Right renal cortex interstitium (tissue), 3 donors: ENCODE results near the gene NEK6. TPM values are rescaled to one million over a fixed set of nuclear protein-coding genes. Genes with fewer than 3 reads are reported as not detected.

Experiments
- DNase-seq, 3 donors: peaks; one replicate each; pipeline ENCODE4 v3.0.0-alpha.2; 2013; ENCODE audit warnings: low read depth in 3 of 3, low spot score in 2 of 3
- polyA plus RNA-seq, 3 donors: library from polyadenylated mRNA; unstranded; fragments of 120-200 nt; gene quantifications; one replicate each; pipeline ENCODE4 v1.2.1, GENCODE V29; 2013; ENCODE audit not compliant: insufficient read length in 3 of 3

The NEK6 gene
- polyA plus RNA-seq, 3 donors, result 26.9 to 32.8 (median 27.9) TPM

DNA sequence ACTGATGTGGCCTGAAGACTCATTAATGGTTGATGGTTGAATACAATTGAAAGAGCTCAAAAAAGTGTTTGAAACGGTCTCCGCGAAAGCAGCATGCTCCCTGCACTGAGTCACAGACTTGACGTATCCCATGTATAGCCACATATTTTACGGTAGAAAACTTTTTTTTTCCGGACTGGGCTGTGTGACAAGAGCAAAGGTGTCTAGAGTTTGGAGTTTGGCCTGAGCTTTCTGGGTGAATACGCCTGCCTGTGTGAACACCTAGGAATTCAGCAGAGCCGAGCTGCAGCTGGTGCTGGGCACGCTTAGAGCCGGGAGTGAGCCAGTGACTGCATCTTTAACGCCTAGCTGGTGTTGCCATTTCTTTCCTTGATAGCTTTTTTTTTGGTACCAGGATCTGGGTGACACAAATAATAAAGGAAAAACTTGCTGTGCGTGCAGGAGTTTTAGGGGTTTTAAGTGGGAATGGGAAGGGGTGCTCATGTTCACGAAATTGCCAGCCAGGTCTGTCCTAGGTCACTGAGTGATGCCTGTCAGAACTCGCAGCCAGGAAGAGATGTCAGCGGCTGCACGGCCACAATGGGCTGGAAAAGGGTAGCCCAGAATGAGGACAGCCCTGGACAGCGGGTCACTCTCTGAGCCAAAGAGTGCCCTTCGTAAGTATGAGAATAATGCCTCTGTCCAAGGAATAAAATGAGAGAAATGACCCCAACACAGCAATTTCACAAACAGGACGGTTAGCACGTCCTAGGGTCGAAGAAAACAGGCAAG, 105.8 kb downstream of the NEK6 start:
- DNase-seq, result no peak

DNA sequence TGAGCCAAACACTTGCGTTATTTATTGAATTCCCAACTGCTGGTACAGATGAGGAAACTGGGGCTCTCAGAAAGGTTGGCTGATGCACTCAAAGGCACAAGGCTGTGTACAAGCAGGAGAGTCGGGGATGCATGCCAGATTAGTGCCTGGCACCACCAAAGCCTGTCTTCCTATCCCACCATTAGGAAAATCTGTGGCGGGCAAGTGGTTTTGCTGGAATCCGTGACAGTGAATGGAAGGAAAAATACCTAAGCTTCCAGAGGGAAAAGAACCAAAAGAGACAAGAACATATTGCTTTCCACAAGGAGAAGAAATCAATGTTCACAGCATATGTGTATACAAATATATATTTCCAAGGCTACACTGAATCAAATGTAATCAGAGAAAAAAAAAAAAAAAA, 106.4 kb downstream of the NEK6 start:
- no peak for DNase-seq

DNA sequence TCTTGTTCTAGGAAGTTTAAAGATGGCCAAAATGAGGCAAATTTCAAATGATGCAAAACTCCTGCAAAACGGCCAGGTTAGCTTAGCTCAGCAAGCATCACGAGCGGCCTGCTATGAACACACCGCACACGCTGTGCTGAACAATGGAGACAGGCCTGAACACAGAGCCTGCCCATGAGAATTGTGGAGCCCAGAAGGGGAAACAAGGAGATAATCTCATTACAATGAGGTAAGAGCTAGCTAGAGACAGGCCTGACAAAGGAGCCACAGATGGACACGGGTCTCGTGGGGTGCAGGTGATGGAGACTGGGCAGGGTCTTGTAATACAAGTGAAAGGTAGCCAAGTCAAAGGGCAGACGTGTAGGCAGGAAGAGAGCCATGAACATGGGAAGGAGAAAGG, 107.3 kb downstream of the NEK6 start:
- DNase-seq, result no peak

DNA sequence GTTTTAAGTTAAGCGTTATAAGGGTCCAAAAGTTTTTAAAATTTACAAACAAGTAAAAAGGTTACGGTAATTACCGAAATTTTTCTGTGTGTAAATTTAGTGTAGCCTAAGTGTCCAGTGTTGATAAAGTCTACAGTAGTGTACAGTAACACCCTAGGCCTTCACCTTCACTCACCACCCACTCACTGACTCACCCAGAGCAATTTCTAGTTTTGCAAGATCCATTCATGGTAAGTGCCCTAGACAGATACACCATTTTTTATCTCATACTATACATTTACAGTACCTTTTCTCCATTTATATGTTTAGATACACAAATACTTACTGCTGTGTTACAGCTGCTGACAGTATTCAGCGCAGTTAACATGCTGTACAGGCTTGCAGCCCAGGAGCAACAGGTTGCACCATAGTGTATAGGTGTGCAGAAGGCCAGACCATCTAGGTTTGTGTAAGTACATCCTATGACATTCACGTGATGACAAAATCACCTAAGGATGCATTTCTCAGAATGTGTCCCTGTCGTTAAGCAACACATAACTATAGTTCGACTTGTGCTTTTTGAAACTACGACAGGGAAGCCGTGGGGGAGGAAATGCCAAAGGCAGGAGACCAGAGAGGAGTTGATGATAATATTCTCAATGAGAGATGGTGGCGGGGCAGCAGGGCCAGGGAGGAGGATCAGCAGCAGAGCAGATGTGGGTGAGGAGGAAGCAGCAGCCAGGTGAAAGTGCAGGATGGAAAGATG, 108.9 kb downstream of the NEK6 start:
- DNase-seq, result no peak

DNA sequence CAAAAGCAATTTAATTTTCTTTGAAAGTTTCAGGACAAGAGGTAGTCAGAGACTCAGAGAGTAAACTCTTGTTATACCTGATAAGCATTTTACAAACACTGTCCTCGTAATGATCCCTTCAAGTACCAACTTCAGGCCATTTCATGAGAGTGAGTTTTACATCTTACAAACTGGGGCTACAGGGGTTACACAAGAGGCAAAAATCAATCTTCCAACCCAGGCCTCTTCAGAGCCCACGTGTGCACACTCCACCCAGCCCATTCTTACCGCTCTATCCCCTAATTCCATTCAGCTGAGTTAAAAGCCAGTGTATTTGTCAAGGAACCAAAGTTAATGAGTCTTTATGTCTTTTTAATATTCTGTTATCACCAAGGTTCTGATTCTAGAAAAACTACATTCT, 110.9 kb downstream of the NEK6 start:
- DNase-seq, result no peak

DNA sequence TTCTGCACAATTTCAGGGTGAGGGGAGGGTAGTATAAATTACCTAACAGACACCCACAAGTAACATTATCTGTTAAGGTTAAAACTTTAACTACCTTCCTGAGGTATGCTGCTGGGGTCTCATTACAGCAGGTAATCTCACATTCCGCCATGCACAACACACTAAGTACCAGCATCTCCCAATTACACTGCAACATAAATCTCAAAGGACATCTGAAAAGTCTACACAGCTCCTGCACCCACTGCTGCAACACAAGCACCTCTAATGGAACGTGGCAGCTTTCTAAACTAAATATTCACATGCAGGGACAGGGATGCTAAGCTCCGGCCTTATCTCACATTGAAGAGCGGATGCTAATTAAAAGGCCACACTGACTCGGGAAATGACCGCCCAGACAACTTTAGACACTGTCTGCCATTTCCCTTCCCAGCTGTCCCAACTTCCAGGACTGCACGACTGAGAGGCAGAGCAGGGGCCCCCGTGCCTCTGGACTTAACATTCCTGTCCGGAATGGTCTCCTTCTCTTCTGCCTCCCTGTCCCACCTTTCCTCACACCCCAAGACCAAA, 111.6 kb downstream of the NEK6 start:
- no peak for DNase-seq

DNA sequence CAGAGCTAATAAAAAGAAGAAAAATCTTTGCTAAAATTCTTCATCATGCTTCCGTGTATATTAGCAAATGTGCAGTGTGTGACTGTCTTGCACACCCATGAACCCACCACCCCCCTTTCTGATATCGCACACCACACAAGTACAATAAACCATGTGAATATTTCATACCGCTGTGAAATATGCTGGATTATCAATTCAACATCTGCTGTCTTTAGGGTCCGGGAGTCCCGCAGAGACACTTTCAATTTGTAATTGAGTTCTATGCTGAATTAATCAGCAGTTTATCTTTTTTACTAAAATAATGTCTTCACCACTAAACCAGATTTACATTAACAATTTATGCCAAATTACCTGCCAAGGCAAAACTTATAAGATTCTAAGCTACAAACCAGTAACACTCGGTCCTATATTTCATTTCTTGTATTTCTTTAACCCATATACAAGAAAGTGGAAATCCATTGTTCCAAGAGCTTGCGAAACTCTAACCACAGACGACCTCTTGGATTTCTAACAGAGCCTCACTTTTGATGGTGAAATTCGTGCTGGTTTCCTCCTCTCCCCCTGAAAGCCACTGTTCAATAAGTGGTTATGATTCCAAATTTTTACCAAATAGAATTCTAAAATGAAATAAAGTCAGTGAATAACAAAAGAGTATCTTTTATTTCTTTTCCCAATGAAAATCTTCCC, 113.3 kb downstream of the NEK6 start:
- DNase-seq, result no peak

DNA sequence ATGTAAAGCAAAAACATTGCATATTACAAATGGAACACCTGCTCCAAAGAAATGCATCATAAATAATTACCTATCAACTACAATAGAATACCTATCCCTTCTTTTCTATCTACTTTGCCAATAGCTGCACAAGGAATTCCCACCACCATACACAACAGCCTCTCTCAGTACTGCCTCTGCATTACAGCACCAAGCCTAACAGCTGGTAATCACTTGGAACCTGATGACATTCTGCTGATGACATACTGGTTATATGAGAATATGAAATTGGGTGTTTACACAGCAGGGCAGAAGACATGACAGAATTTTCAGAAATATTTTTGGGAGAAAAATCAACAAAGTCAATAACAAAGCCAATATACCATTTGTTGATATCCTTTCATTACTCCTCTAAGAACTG, 114.3 kb downstream of the NEK6 start:
- DNase-seq, result no peak

DNA sequence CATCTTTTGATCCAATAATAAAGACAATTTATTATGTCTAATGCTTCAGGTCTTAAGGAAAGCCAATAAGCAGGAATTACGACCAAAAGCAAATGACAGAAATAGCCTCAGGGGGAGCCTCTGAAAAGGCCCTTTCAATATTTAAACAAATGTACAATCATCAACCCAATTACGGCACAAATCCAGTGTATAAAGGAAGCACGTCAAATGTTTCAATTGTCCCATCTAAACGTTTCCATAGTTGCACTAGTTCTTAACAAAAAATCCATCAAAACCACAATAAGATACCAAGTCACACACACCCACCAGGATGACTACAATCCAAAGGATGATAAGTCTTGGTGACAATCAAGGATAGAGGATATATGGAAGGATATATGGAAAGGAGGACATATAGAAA, 115.6 kb downstream of the NEK6 start:
- no peak for DNase-seq

DNA sequence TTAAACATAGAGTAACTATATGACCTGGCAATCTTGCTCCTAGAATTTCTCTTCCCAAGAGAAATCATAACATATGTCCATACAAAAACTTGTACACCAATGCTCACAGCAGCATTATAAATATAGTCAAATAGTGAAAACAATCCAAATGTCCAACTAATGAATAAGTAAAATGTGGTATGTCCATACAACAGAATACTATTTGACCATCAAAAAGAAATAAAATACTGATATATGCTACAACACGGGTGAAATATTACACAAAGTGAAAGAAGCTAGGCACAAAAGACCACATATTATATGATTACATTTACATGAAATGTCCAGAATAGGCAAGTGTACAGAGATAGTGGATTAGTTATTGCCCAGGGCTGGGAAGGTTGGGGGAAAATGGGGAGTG, 116.1 kb downstream of the NEK6 start:
- DNase-seq, result no peak

DNA sequence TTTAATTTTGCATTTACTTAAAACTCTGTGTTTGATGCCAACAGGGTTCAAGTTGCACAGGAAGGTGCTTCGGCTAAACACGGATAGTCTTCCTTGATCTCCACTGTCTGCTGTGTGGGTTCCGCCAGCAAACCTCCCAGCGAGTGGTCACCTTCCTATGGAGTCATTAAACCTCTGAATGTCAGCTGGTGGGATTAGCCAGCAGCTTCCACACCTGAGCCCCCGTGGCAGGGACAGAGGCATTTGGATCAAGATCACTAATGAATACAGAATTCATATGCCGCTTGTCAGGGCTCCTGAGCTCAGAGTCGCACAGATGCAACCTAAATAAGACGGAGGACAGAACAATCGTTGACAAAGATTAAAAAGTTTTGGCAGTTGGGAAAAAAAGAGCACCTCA, 118.0 kb downstream of the NEK6 start:
- no peak for DNase-seq

DNA sequence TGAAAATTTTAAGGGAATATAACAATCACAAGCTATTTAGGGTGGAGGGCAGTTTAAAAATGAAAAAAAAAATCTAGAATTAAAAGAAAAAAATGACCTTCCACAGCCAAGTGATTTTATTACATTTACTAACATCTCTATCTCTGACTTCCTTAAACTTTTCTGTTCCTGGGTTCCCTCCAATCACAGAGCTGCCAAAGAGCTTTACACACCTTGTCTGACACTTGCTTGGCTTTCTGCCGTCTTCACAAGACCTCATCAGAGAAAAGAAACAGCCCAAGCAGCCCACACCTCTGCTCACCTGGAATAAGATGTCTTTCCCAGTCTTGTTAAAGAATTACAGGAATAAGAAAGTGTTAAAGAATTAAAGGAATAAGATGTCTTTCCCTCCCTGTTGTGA, 118.6 kb downstream of the NEK6 start:
- no peak for DNase-seq

DNA sequence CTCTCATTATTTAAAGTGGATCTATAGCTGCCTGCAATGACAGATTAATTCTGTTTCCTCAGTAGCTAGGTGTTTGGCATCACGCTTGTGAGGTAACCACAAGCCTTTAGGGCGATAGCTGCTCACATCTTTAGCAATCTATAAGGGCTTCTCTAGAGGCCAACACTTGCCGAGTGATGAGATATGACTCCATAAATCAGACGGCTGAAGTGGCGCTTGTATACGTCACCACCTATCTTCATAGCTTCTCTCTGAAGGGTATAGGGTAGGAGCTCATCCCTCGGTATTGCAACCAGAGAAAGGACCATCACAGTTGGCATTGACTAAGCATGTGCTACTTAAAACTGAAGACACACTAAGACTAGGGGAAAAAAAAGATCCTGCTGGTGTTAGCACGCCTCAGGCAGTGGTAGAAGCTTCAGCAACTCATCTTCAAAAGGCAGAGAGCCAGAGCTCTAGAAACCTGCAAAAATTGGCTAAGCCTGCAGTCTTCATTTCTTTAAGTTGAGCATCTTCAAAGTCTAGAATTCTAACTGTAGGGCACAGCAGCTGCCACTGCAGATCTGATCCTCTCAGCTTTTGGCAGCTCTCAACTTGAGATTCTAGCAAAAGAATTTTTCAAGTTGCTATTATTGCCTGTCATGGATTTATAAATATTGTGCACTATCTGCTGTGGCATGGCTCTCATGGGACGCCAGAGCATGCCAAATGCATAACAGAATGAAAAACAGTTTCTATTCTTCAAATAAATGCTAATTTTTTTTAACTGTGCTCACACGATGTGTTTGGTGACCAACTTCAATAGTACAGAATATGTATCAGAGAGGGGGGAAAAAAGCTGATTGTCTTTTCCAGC, 120.0 kb downstream of the NEK6 start:
- no peak for DNase-seq

DNA sequence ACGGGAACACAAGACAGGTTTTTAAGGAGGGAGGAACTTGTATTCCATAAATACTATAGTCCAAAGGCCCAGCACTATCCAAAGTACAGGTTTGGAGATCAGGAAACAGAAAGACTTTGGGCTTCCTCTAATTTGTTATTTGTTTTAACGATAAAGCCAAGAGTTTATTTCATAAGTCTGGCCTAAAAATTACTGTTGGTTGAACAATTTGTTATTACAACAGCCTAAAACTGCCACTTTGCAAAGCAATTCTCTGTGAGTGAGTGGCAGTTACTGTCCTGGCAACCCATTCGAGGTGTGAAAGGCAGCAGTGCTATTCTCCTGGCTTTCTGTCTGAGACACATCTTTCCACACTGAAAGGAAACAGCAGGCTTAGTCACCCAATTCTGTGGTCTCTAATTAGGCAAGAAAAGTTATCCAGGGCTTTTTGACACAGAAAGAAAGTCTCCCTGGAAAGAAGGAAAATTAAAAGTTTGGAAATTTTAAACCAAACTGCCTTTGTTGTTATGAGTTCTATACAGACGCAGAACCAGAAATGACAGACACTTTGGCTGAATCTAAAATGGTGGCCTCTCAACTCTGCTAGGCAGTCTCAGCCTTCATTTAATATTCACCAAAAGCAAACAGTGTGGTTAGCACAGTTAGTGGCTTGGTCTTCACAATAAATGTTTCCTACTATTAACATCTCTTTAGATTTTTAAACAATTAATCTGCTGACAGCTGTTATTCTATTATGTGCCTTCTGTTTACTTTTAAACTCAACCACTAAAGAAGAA, 123.6 kb downstream of the NEK6 start:
- no peak for DNase-seq

DNA sequence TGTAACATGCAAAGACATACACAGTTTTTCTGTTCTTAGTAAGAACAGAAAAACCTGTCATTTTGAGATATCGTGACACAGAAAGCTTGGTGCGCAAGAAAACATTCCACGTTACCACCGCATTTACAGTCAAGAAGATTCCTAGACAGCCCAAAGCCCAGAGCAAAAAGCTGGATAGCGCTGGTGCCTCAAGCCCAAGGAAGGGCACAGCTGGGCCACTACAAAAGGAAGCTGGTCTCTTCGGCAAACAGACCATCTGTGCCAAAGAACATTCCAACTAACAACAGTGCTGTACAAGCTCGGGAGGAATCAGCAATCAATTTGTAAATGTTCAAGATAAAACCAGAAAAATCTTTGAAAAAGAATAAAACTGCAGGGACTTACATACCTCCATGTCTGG, 126.5 kb downstream of the NEK6 start:
- DNase-seq, result no peak

DNA sequence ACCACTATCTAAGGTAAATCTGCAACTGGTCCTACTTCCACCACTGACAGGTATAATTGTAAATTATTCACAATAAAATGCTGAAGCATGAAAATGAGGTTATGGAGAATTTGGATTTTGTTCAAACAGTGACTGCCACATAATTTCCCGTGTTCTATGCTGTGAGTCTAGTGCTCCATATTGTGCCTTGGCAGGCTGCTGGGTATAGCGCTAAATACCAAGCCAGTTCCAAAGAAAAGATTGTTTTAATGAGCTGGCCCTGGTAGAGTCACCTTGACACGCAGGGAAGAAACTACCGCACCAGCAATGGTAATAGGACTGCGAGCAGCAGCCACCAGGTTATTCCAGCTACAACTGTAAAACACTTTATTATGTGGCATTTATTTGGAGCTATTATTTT, 127.1 kb downstream of the NEK6 start:
- no peak for DNase-seq

DNA sequence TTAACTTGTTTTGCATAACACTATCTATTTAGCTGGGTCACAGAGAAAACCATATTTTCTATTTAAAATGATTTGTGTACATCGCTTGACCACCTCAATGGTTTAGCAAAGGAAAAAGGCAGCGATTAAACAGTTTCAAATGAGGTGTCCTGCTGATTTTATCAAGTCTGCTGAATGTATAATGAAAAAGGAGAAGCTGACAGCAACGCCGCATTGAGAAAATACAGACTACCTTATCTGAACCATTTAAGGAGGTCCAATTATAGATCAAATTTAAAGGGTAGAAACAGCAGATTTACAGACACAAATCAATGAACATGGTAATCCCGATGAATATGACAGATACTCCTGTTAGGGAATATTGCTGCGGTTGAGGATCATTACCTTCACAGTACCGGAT, 127.9 kb downstream of the NEK6 start:
- DNase-seq, result no peak

DNA sequence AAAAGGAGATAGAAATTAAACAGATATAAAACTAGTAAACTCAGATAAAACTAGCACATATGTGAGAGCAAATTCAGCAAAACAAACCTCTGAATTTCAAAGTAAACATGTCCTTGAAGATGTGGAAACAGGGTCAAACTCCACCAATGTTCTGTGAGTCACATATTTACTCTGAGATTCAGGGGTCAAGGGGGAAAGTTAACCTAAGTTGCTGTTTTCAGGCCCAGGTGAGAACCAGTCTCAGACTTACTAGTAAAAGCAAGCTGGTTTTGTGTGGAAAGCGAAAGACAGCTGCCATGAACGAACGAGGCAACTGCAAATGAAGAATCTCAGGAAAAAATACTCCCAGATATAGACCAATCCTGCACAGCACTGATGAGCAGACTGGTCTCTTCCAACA, 128.5 kb downstream of the NEK6 start:
- no peak for DNase-seq

DNA sequence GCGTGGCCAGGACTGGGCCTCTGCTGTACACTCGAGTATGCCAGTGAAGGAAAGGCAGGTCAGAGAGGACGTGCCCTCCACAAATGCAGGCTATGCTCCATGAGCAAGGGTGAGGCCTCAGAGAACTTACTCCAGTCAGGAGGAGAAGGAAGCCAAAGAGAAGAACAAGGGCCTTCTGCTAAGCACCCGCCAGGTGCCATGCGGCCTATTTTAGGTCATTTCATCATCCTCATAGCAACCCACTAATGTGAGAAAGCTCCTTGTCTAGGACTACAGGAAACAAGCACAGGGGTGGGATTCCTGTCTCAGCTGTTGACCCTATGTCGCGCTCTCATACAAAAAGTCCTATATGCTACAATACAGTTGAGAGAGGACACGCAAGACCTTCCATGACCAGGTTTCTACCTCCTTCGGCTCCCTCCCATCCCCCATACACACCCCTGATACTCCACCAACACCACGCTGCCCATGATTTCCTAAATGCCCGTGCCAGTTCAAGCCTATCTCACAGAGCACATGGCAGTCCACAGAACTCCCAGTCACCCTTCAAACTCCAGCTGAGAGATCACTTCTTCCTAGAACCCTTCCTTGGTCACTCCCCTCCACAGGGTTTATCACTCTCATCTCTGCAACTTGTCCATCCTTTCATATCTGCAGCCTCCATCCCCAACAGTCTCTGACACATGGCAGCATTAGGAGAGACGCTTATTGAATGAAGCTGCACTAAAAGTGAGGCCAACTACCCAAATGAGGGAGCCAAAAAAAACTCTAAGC, 130.7 kb downstream of the NEK6 start:
- no peak for DNase-seq
